Skin epidermis (tissue), 12 donors: ENCODE measurements around the gene NFKBIZ.
"Not testable (repeated sequence)": the region's sequence is repeated elsewhere in the genome, so short reads cannot be mapped to it uniquely, and the experiment has no call there.

Experiments
- H3K27ac ChIP-seq, 21 experiments: fragments of 200-600 bp; sonication (generic) in 11 of 21; one replicate each; pipeline ENCODE4 v1.5.0; 2020; ENCODE audit warnings: mild to moderate bottlenecking in 3 of 21, inconsistent platforms in 2 of 21, moderate library complexity in 2 of 21
- H3K4me3 ChIP-seq, 7 experiments: fragments of 200-600 bp; sonication (generic) in 2 of 7; one replicate each; pipeline ENCODE4 v1.5.0; 2020; ENCODE audit warnings: inconsistent platforms in 2 of 7, mild to moderate bottlenecking in 2 of 7, moderate library complexity in 1 of 7

Gene NFKBIZ

DNA sequence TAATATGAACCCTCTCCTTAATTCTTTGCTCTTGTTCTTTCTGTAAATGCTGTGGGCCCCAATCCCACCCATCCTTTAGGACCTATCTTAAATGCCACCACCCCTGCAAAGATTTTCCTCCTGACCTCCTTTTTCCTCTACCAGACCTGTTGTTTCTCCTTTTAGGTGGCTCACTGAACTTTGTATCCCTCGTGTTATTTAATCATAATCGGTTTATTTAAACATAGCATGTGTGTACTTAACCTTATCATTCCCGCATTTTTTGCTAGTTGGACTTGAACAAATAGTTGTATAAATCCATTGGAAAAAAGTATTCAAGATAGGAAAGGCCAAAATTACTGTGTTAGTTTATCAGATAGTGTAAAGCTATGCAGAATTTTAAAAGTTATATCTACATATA, 988 bp upstream of the NFKBIZ start:
- Histone ChIP-seq H3K4me3 (peak overlapping the region in 4 of 7 experiments; percentile 85 to 96 (median 88)), H3K27ac (peak overlapping the region; percentile 94 to 100 (median 99))

DNA sequence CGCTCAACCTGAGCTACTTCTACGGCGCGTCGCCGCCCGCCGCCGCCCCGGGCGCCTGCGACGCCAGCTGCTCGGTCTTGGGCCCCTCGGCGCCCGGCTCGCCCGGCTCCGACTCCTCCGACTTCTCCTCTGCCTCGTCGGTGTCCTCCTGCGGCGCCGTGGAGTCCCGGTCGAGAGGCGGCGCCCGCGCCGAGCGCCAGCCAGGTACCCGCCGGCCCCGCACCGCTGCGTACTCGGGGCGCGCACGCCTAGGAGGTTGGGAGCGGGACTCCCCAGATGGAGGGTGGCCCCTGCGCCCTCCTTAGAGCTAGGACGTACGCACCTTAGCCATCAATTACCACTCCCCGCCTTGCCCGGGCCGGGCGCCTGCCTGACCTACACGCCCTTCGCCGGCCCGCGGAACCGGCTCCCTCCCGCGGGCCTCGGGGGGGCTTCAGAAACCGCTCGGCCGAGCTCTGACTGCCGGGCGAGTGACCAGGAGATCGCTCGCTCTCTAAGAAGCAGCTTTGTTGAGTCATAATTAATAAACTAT, 466 bp downstream of the NFKBIZ start:
- peak overlapping the region; percentile 73 to 96 (median 87) for H3K4me3 ChIP-seq

GRCh38 chr3:101850246-101851051, 1.1 kb downstream of the NFKBIZ start:
- Histone ChIP-seq H3K4me3 (peak overlapping the region; percentile 73 to 96 (median 87)), H3K27ac (peak overlapping the region; percentile 94 to 100 (median 99))

More for the DNA sequence above, 466 bp downstream of the NFKBIZ start:
- peak overlapping the region; percentile 94 to 100 (median 99) for H3K27ac ChIP-seq

DNA sequence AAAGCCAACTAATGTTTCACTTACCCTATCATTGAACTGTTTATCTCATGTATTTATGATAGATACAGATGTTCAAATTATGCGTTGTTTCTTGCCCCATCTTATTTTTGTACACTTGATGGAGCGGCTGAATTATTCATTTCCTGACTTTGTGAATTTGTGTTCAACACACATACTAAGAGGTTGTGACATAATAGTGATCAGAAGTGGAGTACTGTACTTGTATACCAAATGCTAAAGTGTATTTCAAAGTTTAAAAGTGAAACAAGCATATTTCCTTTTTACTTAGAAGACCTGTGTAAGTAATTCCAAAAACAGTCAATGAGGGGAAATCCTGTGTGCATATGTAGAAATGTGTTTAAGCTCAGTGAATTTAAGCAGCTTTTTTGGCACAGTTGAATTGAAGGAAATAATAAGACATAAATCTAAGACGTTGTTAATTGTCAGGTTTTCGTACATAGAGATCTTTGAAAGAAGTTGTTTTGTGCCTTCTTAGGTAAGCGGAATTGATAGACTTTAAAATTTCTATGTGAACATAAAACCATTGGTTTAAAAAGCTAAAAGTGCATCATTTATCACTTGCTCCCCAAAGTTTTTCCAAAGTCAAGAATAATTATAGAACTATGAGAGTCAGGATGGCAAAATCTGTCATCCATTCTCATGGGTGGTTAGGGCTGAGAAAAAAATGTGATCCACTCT, 1.9 kb downstream of the NFKBIZ start:
- Histone ChIP-seq H3K27ac (peak overlapping the region in 20 of 21 experiments; percentile 94 to 100 (median 99)), H3K4me3 (peak overlapping the region; percentile 73 to 96 (median 87))

DNA sequence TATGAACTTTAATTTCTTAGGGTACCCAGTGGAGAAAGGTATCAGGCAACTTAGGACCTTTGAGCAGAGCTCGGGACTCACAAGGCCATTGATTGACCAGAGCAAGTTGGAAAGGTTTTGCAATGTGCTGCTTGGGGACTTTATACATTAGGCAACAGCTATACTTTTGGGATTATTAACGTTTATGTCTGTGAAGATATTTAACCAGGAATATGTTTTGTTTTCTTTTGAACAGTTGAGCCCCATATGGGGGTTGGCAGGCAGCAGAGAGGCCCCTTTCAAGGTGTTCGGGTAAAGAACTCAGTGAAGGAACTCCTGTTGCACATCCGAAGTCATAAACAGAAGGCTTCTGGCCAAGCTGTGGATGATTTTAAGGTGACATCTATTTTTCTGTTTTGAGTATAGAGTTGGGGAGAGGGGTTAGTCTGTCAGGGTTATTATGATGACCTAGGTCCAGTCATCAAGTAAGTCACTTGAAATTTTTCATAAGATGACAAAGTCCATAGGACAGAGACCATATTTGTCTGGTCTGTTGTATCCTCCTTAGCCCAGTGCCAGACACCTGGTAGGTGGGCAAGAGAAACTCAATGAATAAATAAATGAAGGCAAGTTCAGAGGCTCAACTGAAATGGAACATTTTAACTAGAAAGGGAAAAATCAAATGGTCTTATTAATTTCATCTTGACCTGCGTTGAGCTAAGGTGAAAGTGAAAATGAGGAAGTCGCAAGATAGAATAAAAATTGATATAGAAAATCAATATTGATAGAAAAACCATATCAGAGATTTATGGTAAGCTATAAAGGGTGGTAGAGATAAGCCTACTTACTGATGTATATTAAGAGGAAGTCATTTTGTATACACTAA, 2.8 kb downstream of the NFKBIZ start:
- Histone ChIP-seq H3K4me3 (peak overlapping the region; percentile 73 to 96 (median 87)), H3K27ac (peak overlapping the region in 19 of 21 experiments; percentile 26 to 100 (median 99))

DNA sequence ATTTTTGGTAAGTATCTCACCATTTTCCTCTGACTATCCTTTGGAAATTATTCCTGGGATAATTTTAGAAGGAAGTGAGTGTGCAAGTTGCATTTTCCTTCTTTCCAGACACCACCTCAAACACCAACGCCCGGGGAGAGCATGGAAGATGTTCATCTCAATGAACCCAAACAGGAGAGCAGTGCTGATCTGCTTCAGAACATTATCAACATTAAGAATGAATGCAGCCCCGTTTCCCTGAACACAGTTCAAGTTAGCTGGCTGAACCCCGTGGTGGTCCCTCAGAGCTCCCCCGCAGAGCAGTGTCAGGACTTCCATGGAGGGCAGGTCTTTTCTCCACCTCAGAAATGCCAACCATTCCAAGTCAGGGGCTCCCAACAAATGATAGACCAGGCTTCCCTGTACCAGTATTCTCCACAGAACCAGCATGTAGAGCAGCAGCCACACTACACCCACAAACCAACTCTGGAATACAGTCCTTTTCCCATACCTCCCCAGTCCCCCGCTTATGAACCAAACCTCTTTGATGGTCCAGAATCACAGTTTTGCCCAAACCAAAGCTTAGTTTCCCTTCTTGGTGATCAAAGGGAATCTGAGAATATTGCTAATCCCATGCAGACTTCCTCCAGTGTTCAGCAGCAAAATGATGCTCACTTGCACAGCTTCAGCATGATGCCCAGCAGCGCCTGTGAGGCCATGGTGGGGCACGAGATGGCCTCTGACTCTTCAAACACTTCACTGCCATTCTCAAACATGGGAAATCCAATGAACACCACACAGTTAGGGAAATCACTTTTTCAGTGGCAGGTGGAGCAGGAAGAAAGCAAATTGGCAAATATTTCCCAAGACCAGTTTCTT, 3.9 kb downstream of the NFKBIZ start:
- peak overlapping the region in 4 of 7 experiments; percentile 0 to 94 (median 86) for H3K4me3 ChIP-seq

DNA sequence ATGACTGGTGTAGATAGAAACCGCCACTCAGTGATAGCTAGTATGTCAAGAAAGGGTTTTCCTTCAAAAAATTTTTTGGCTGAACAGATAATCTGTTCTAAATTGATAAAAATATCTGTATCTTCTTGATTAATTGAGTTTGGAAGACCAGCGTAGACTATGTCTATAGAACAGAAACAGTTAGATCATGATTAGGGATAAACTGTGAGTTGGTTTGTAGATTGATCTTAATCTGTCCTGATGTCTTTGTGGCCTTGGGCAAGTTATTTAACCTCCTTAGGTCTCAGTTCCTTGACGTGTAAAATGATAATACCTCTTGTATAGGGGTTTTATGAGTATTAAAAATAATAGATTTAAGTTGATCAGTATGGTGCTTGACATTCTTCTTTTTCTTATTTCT, 4.7 kb downstream of the NFKBIZ start:
- Histone ChIP-seq H3K27ac (peak overlapping the region in 3 of 21 experiments; percentile 17 to 47 (median 29)), H3K4me3 (peak overlapping the region in 2 of 7 experiments; percentile 0 to 85)

More for the DNA sequence above, 3.9 kb downstream of the NFKBIZ start:
- H3K27ac ChIP-seq = peak overlapping the region in 10 of 21 experiments; percentile 3 to 100 (median 21)

DNA sequence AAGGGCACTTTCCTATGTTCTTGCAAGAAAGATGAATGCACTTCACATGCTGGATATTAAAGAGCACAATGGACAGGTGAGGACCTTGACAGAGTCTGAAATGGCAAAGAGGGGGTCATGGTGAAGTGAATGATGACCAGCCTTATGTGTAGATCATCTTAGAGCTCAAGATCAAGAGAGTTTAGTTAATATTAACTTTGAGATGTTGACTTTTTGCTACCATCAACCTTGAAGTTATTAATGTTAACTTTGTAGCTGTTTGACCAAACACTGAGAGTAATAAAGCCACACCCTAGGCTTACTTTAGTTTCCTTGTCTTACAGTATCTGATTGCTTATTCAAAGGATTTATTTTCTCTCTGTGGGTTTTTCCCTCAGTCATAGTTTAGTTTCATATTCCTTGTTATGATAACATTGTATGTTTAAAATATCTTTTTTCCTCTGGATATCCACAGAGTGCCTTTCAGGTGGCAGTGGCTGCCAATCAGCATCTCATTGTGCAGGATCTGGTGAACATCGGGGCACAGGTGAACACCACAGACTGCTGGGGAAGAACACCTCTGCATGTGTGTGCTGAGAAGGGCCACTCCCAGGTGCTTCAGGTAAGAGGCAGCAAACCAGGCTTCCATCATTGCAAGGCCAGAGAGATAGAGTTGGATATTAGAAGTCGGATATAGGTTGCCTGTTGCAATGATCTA, 5.4 kb downstream of the NFKBIZ start:
- peak overlapping the region in 3 of 21 experiments; percentile 9 to 47 (median 13) for H3K27ac ChIP-seq
- H3K4me3 ChIP-seq = no peak overlapping the region

GRCh38 chr3:101857301-101857741, 8.0 kb downstream of the NFKBIZ start:
- peak overlapping the region in 2 of 21 experiments; percentile 28 to 38 for H3K27ac ChIP-seq
- peak overlapping the region in 1 of 7 experiments; percentile 0 for H3K4me3 ChIP-seq

DNA sequence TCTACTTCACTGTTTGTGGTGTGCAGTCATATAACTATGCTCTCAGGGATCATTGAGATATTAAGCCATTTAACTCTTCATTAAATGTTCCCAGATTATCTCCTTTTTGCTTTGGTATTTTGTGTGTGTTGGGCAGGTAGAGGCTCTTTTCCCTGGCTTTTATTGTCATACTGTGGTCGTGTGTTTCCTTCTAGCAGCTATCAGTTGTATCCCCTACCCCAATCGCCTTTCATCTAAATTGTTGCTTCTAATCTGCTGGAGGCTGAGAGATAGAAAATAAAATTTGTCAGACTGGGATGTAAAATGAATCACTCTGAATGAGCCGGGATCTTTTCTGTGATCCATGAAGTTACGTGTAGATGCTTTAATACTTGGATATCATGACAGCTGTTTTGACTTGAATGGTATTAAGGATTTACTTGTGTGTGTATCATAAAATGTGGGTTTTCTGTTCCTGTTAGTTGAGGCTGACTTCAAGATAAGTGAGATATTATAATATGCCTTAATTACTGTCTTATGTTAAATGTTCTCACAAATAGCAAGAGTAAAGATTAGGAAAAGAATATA, 9.2 kb downstream of the NFKBIZ start:
- H3K4me3 ChIP-seq = peak overlapping the region in 1 of 7 experiments; percentile 0
- peak overlapping the region in 2 of 21 experiments; percentile 2 to 3 for H3K27ac ChIP-seq

DNA sequence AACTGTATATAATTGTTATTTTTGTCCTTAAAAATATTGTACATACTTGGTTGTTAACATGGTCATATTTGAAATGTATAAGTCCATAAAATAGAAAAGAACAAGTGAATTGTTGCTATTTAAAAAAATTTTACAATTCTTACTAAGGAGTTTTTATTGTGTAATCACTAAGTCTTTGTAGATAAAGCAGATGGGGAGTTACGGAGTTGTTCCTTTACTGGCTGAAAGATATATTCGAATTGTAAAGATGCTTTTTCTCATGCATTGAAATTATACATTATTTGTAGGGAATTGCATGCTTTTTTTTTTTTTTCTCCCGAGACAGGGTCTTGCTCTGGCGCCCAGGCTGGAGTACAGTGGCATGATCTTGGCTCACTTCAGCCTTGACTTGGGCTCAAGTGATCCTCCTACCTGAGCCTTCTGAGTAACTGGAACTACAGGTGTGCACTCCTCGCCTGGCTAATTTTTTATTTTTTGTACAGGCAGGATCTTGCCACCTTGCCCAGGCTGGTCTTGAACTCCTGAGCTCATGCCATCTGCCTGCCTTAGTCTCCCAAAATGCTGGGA, 10.7 kb downstream of the NFKBIZ start:
- H3K4me3 ChIP-seq = no peak overlapping the region
- H3K27ac ChIP-seq = no peak overlapping the region

DNA sequence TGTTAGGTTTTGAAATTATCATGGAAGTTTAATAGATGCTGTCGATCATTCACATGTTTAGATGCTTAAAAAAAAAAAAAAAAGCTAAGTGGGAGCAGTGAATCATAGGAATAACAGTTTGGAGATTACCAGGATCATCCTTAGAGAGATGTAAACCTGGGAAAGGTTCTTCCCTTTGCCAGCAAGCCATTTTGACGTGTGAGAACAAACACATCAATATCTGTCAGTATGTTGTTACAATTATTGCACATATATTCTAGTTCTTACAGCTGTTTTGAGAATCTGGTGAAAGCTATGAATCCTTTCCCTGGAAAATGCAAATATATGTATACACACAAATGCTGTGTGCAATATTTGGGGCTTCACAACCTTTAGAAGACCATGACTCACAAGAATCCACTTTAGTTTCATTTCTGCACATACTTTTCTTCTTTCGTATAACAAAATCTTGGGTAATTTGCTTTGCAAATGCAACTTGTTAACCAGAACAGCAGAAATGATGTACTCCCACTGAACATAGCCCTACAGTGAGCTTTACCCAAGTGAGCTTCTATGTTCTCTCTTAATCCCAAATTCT, 12.0 kb downstream of the NFKBIZ start:
- no peak overlapping the region for H3K4me3 ChIP-seq
- peak overlapping the region in 1 of 21 experiments; percentile 22 for H3K27ac ChIP-seq

- Histone ChIP-seq H3K4me3 (no peak overlapping the region), H3K27ac (no peak overlapping the region)
These were observed 12.6 kb downstream of the NFKBIZ start for GRCh38 chr3:101861789-101862415.

DNA sequence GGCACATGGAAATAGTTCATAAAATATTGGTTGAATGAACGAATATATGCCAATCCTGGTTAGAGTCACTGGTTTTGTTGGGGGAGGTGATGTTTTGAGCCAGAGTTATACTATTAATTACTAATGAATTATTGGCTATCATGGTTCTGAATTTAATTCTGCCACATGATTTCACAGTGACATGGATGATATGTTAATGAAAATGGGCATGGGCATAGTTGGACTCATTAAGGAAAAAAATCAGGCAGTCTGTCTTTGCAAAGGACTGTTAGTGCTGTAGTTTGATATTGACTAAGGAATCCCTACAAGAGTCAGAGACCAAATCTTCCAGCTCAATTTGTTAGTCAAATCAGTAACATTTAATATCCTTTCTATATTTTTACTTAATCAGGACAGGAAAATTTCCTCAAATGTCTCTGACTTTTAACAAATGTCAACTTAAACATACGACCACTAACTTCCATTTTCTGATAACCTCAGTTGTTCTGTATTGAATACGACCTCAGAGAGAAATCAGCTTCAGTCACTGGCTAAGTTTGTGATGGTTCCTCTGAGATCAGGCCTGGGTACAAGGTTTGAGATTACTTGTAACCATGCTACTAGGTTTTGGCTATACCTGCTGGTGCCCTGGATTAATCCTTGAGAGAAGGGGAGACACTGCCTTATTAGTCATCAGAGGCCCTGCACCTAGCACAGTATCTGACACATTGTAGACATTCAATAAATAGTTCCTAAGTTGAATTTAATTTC, 13.3 kb downstream of the NFKBIZ start:
- no peak overlapping the region for H3K4me3 ChIP-seq

GRCh38 chr3:101864926-101865325, 15.6 kb downstream of the NFKBIZ start:
- H3K27ac ChIP-seq = peak overlapping the region in 1 of 21 experiments; percentile 22
- not testable (repeated sequence) for H3K4me3 ChIP-seq

More for the DNA sequence above, 13.3 kb downstream of the NFKBIZ start:
- H3K27ac ChIP-seq = no peak overlapping the region
